NT2/D1 (cell line): ENCODE data around the gene KRT10.

Experiments
- DNase-seq: peaks from one replicate; pipeline ENCODE4 v3.0.0-alpha.2; 2011; ENCODE audit warnings: low read depth, low spot score
- H3K27me3 ChIP-seq: 2 replicates; pipeline ENCODE4 v1.6.0; 2011; ENCODE audit warnings: mild to moderate bottlenecking; ENCODE audit not compliant: insufficient read length, insufficient read depth
- H3K36me3 ChIP-seq: 2 replicates; pipeline ENCODE4 v1.6.1; 2011; ENCODE audit warnings: mild to moderate bottlenecking, low read length, mixed read lengths; ENCODE audit not compliant: insufficient read depth, insufficient read length
- H3K4me1 ChIP-seq: 2 replicates; pipeline ENCODE4 v1.5.1; 2011; ENCODE audit not compliant: insufficient read depth, insufficient read length
- H3K4me3 ChIP-seq: 2 replicates; pipeline ENCODE4 v1.5.1; 2011; ENCODE audit warnings: low read depth; ENCODE audit not compliant: insufficient read length
- H3K9ac ChIP-seq: 2 replicates; pipeline ENCODE4 v1.6.0; 2011; ENCODE audit warnings: low read depth; ENCODE audit not compliant: insufficient read length
- H3K9me3 ChIP-seq: 2 replicates; pipeline ENCODE4 v1.5.1; 2011; ENCODE audit warnings: mild to moderate bottlenecking, low read length; ENCODE audit not compliant: insufficient read depth
- SUZ12 ChIP-seq: IDR thresholded peaks from 2 replicates; pipeline ENCODE4 v1.6.1; 2011; ENCODE audit not compliant: insufficient read length, insufficient read depth; ENCODE audit errors: extremely low read depth
- YY1 ChIP-seq: IDR thresholded peaks from 2 replicates; pipeline ENCODE4 v1.6.1; 2011; ENCODE audit not compliant: insufficient read length, insufficient read depth
- ZNF274 ChIP-seq: IDR thresholded peaks from 2 replicates; pipeline ENCODE4 v1.6.1; 2011; ENCODE audit warnings: mild to moderate bottlenecking, low read depth, low read length

Gene KRT10

DNA sequence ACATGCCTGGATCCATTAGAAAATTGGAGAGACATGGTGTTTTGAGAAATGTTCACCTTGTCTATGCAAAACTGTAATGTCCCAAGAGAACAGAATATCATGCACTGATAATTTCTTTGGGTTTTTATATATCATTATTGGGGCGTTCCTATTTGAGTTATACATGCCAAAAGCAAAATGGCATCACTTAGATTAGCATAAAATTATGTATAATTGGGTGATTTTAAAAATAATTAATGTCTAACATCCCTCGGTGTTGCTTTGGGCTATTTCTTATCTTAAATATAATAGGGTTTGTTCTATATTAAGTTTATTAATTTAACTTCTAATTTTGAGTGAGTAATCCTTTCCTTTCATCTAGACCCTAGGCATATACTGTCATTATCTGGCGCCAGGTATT, 22.6 kb downstream of the KRT10 start, which contains the start of gene KRT28:
Gene KRT28 (minus strand): TSS at position 101 of the 400 bp plus-strand sequence. CDS start 66 bp downstream, at position 35.
- Histone ChIP-seq H3K27me3 (peaks cover 14% of the 10 kb centered on the region), H3K36me3 (no peaks in the 10 kb centered on the region), H3K9ac (no peak within 1 kb of the TSS), H3K9me3 (no peaks in the 10 kb centered on the region), H3K4me1 (no peaks in the 10 kb centered on the region), H3K4me3 (no peak within 1 kb of the TSS)
- no peak for TF ChIP-seq ZNF274
- no peak for TF ChIP-seq SUZ12
- TF ChIP-seq YY1: no peak
- no peak for DNase-seq

DNA sequence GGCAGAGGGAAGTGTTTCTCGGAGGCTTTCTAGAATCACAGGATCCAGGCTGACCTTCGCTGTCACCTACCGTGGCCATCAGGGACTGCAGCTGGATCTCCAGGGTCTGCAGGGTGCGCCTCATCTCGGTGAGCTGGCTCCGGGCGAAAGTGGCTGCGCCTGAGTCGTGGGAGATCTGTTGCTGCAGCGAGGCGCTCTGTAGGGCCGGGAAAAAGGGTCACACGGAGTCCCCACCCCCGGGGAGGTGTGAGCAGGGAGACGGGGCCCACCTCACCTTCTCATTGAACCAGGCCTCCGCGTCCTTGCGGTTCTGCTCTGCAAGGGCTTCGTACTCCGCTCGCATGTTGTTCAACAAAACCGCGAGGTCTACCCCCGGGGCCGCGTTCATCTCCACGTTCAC, 25.6 kb downstream of the KRT10 start:
- Histone ChIP-seq H3K9ac (no peak overlapping the region), H3K4me3 (no peak overlapping the region), H3K4me1 (no peaks in the 10 kb centered on the region), H3K36me3 (no peaks in the 10 kb centered on the region), H3K9me3 (no peaks in the 10 kb centered on the region), H3K27me3 (peaks cover 7% of the 10 kb centered on the region)
- no peak for DNase-seq
- TF ChIP-seq YY1: no peak

DNA sequence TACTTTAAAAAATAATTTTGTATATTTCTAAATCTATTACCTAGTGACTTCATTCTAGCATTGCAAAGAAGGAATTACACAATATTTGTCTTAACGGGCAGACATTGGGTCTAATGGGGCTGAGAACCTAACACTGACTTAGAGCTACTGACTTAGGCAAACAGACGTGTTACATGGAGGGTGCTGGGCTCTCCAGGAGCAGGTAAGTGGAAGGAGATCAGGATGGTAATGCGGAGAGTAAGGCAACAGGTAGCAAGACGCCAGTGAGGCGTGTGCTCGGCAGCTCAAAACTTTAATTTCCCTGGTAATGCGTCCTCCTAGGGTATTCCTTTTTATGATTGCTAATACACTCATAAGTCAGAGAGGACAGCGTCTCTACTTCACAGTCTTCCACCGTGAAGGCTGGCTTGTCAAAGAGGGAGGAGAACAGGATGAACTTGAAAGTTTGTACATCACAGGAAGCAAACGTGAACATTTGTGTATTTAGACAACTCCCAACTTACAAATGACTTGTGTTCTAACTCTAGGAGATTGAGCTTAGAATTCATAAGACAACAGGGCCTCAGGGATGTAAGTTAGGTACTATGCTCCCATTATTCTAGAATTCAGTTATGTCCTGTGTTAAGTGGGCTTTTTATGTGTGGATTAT, 27.3 kb downstream of the KRT10 start:
- no peak for TF ChIP-seq ZNF274
- TF ChIP-seq SUZ12: no peak
- no peak for TF ChIP-seq YY1
- H3K36me3 ChIP-seq: no peaks in the 10 kb centered on the region
- no peak overlapping the region for H3K9ac ChIP-seq
- no peak for DNase-seq
- no peaks in the 10 kb centered on the region for H3K27me3 ChIP-seq
- no peaks in the 10 kb centered on the region for H3K9me3 ChIP-seq
- no peaks in the 10 kb centered on the region for H3K4me1 ChIP-seq
- no peak overlapping the region for H3K4me3 ChIP-seq

DNA sequence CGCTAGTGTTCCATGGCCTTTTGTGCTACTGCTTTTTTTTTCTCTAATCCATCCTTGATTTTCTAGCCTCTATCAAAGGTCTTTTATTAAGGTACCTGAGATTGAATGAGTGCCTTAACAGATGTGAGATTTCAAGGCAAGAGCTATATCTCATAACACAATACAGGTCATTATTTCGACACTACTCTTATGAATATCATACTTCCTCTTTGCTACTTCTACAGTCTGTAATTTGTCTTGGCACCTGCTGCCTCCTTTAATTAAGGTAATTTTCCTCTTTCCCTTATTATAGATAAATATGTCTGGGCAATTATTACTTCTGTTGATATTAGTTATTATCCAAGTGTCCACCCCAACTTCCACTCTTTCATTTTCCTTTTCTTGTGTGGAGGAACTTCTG, 27.9 kb downstream of the KRT10 start:
- Histone ChIP-seq H3K9ac (no peak overlapping the region), H3K36me3 (no peaks in the 10 kb centered on the region), H3K9me3 (no peaks in the 10 kb centered on the region), H3K4me3 (no peak overlapping the region), H3K4me1 (no peaks in the 10 kb centered on the region), H3K27me3 (no peaks in the 10 kb centered on the region)
- no peak for DNase-seq
- TF ChIP-seq SUZ12 (no peak), YY1 (no peak), ZNF274 (no peak)

DNA sequence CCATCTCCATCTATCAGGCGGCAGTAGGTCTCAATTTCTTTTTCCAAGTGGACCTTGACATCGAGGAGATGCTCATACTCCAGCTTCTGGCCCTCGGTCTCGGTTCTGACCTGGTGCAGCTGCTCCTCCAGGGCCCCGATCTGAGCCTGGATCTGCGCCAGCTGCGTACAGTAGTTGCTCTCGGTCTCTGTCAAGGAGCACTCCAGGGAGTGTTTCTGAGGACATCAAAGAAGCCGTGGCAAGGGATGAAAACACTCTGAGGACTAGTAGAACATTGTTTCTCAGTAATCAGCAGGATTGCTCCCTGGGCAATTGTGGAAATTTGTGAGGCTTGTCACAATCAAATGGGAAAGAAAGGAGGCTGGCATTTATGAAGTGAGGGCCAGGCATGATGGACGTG, 28.6 kb downstream of the KRT10 start:
- H3K4me1 ChIP-seq: no peaks in the 10 kb centered on the region
- DNase-seq: no peak

DNA sequence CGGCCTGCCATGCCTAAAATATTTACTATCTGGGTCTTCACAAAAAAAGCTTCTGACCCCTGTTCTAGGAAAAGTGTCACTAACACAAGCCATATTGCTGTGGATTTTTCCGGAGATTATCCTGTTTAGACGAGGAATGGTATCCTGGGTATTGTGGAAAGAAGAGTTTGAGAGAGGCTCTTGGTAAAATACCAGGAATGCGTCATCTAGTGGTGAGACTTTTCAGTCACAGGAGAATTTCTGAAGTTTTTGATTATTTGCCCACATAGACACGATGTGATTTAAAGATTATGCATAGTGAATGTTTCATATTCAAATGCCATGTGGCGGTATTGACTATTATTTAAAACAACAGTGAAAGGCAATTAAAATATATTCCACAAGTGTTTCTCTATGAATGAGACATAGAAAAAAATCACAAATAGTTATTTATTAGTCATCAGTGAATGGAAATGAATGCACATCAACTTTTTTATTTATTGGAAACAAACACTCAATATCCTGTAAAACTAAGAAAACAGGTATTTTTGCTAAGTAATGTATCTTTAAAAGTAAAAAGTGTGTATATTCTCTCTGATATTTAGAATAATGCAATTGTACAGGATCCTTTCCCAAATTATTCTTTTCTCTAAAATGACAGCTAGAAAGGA, 30.5 kb downstream of the KRT10 start:
- no peaks in the 10 kb centered on the region for H3K36me3 ChIP-seq
- no peak overlapping the region for H3K4me3 ChIP-seq
- no peak overlapping the region for H3K9ac ChIP-seq
- no peaks in the 10 kb centered on the region for H3K27me3 ChIP-seq
- H3K4me1 ChIP-seq: no peaks in the 10 kb centered on the region
- H3K9me3 ChIP-seq: no peaks in the 10 kb centered on the region
- DNase-seq: peak; percentile 23
- TF ChIP-seq SUZ12 (no peak), ZNF274 (no peak), YY1 (no peak)

More for the DNA sequence above, 28.6 kb downstream of the KRT10 start:
- Histone ChIP-seq H3K4me3 (no peak overlapping the region), H3K27me3 (no peaks in the 10 kb centered on the region), H3K9ac (no peak overlapping the region), H3K36me3 (no peaks in the 10 kb centered on the region), H3K9me3 (no peaks in the 10 kb centered on the region)
- no peak for TF ChIP-seq ZNF274

DNA sequence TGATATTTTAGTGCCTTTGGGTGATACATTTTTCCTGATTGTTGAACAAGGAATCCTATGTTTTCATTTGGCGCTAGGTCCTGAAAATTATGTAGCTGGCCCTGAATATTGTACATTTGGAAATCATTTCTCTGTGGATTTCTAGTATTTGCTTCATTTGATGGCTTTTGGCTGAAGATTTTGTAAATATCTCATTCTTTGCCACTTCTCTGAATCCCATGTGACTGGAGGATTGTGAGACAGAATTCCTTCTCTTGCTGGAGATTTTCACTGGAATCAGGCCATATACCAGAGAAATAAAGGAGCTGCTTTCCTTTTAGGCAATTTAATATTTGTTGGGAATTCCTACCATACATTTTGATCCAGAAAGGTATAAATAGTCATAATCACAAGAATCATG, 31.3 kb downstream of the KRT10 start:
- Histone ChIP-seq H3K9ac (no peak overlapping the region), H3K4me3 (no peak overlapping the region), H3K4me1 (no peaks in the 10 kb centered on the region), H3K36me3 (no peaks in the 10 kb centered on the region), H3K9me3 (no peaks in the 10 kb centered on the region), H3K27me3 (no peaks in the 10 kb centered on the region)
- TF ChIP-seq YY1: no peak
- TF ChIP-seq SUZ12: no peak
- TF ChIP-seq ZNF274: no peak
- no peak for DNase-seq

DNA sequence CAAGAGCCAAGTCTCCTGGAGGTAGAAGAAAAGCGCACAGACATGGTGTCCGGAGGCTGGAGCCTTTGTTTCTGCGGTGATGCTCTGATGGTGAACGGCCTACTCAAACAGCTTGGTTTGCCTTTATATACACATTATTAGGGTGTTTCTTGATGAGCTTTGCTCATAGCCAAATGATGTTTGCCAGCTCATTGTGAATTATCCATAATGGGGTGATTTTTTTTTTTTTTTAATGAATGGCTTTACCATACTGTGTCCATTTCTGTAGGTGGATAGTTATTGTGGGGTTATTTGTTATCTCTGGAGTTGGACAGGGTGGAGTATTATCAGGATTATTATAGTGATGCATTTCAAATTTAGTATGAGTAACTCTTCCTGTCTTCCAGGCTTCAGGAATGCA, 40.0 kb downstream of the KRT10 start, which contains the start of gene KRT27:
Gene KRT27 (minus strand): TSS at position 101 of the 400 bp plus-strand sequence. CDS start 57 bp downstream, at position 44.
- H3K27me3 ChIP-seq: no peaks in the 10 kb centered on the region
- H3K9me3 ChIP-seq: no peaks in the 10 kb centered on the region
- H3K36me3 ChIP-seq: no peaks in the 10 kb centered on the region
- TF ChIP-seq ZNF274 (no peak), SUZ12 (no peak), YY1 (no peak)
- DNase-seq: no peak
- H3K9ac ChIP-seq: no peak within 1 kb of the TSS
- H3K4me1 ChIP-seq: no peaks in the 10 kb centered on the region
- H3K4me3 ChIP-seq: no peak within 1 kb of the TSS
